GM12878 (cell line): ENCODE results near the gene MCOLN2. TPM values are rescaled to one million over a fixed set of nuclear protein-coding genes. Genes with fewer than 3 reads are reported as not detected.
"Not testable (repeated sequence)": the region's sequence is repeated elsewhere in the genome, so short reads cannot be mapped to it uniquely, and the experiment has no call there.

Source experiments
- ATAC-seq: fragments of 200-7000 bp; cut with Tn5 transposase; 3 replicates; pipeline ENCODE4 v1.9.1; 2020; ENCODE audit warnings: mild to moderate bottlenecking, moderate library complexity
- BruUV-seq: library from RNA; stranded (reverse); fragments of 400-500 nt; replicated peaks from 2 replicates; lab custom pipeline; 2021; lab: Mats Ljungman, UMichigan
- CTCF ChIA-PET: fragments of 300-600 bp; sonication (Branson Sonifier 250); formaldehyde crosslinking; extraction: SDS; loops from one replicate; lab custom pipeline; 2021; ENCODE audit warnings: inconsistent platforms; lab: Yijun Ruan, JAX
- POLR2A ChIA-PET: fragments of 350-600 bp; formaldehyde crosslinking; extraction: SDS; loops from one replicate; lab custom pipeline; 2021; ENCODE audit warnings: inconsistent platforms; lab: Charles Lee
- RAD21 ChIA-PET: fragments of 300-600 bp; sonication (Branson Sonifier 250); formaldehyde crosslinking; loops from one replicate; lab custom pipeline; 2023; ENCODE audit warnings: antibody characterized with exemption; ENCODE audit not compliant: unreplicated experiment; lab: Charles Lee
- SMC1A ChIA-PET: fragments of 300-600 bp; sonication (Branson Sonifier 250); formaldehyde crosslinking; loops from one replicate; lab custom pipeline; 2023; ENCODE audit not compliant: unreplicated experiment, uncharacterized antibody; lab: Charles Lee
- DNase-seq: peaks from one replicate; pipeline ENCODE4 v3.0.0-alpha.2; 2011; ENCODE audit warnings: low read depth, low spot score
- FAIRE-seq: peaks from 3 replicates; lab custom pipeline; 2011; peaks lifted over from hg19 to GRCh38; lab: Jason Lieb, UNC
- H2AFZ ChIP-seq: 2 replicates; pipeline ENCODE4 v1.6.0; 2011; ENCODE audit warnings: low read depth, low read length, control low read depth; ENCODE audit not compliant: control insufficient read depth
- H3K27ac ChIP-seq: 2 replicates; pipeline ENCODE4 v1.5.1; 2011; ENCODE audit warnings: control low read depth; ENCODE audit not compliant: control insufficient read depth, insufficient read depth
- H3K27me3 ChIP-seq, 2 experiments: replicated peaks in 1 of 2; 2 replicates each; pipeline versions ENCODE4 v1.6.0 to v1.6.1; 2011; ENCODE audit warnings: low read length in 1 of 2; ENCODE audit not compliant: control insufficient read depth in 2 of 2, insufficient read depth in 2 of 2
- H3K36me3 ChIP-seq, 2 experiments: 2 replicates each; pipeline ENCODE4 v1.5.1; 2011; ENCODE audit warnings: low read length in 1 of 2; ENCODE audit not compliant: control insufficient read depth in 2 of 2, insufficient read depth in 2 of 2
- H3K4me1 ChIP-seq: 2 replicates; pipeline ENCODE4 v1.6.1; 2011; ENCODE audit warnings: mild to moderate bottlenecking, low read length, moderate library complexity, mixed read lengths; ENCODE audit not compliant: control insufficient read depth, insufficient read depth
- H3K4me2 ChIP-seq: 2 replicates; pipeline ENCODE4 v1.6.0; 2011; ENCODE audit warnings: control low read depth; ENCODE audit not compliant: control insufficient read depth, insufficient read depth
- H3K4me3 ChIP-seq: fragments of 200-600 bp; sonication (generic); 2 replicates; pipeline ENCODE4 v1.5.1; 2016
- H3K79me2 ChIP-seq: 2 replicates; pipeline ENCODE4 v1.6.0; 2011; ENCODE audit warnings: low read length; ENCODE audit not compliant: control insufficient read depth, insufficient read depth
- H3K9ac ChIP-seq: 2 replicates; pipeline ENCODE4 v1.8.0; 2011; ENCODE audit warnings: low read length, control low read depth, mixed read lengths; ENCODE audit not compliant: control insufficient read depth, insufficient read depth
- H3K9me3 ChIP-seq: replicated peaks from 3 replicates; pipeline ENCODE4 v1.5.1; 2011; ENCODE audit warnings: mild to moderate bottlenecking, low read length; ENCODE audit not compliant: control insufficient read depth, insufficient read depth
- H4K20me1 ChIP-seq: 2 replicates; pipeline ENCODE4 v1.6.0; 2011; ENCODE audit not compliant: control insufficient read depth, insufficient read depth
- CREB1 ChIP-seq: IDR thresholded peaks from 2 replicates; pipeline ENCODE4 v1.6.1; 2012; ENCODE audit warnings: low read depth, mild to moderate bottlenecking, inconsistent platforms
- DPF2 ChIP-seq: fragments of 450-650 bp; IDR thresholded peaks from 2 replicates; pipeline ENCODE4 v1.6.1; 2017; ENCODE audit warnings: mild to moderate bottlenecking
- IRF4 ChIP-seq: IDR thresholded peaks from 2 replicates; pipeline ENCODE4 v1.6.1; 2011; ENCODE audit warnings: low read depth, low read length
- MTA2 ChIP-seq: fragments of 450-650 bp; IDR thresholded peaks from 2 replicates; pipeline ENCODE4 v1.6.1; 2016; ENCODE audit warnings: low read depth, mild to moderate bottlenecking, moderate library complexity
- PAX8 ChIP-seq: fragments of 450-650 bp; IDR thresholded peaks from 2 replicates; pipeline ENCODE4 v1.6.1; 2017; ENCODE audit warnings: mild to moderate bottlenecking, moderate library complexity
- SPI1 ChIP-seq: IDR thresholded peaks from 2 replicates; pipeline ENCODE4 v1.6.1; 2011; ENCODE audit warnings: low read depth, mild to moderate bottlenecking, low read length, moderate library complexity, borderline replicate concordance; ENCODE audit not compliant: insufficient read depth
- SREBF2 ChIP-seq: IDR thresholded peaks from 2 replicates; pipeline ENCODE4 v1.6.1; 2012; ENCODE audit warnings: mild to moderate bottlenecking, low read length
- WGBS: methylation state at CpG from one replicate; pipeline ENCODE4 v1.1.6; 2016; ENCODE audit warnings: low lambda C conversion rate; ENCODE audit not compliant: insufficient replicate concordance, insufficient coverage; ENCODE audit errors: missing lambda C conversion rate; 5-methylcytosine and 5-hydroxymethylcytosine counted together
- in situ Hi-C: fragments of 300-500 bp; cut with MboI; formaldehyde crosslinking; loops from 9 replicates; pipeline ENCODE4 v1.14.3; 2018; ENCODE audit warnings: mixed read lengths
- intact Hi-C: fragments of 100-400 bp; cut with micrococcal nuclease; formaldehyde crosslinking; loops from one replicate; pipeline ENCODE4 v1.14.2; 2022; ENCODE audit not compliant: unreplicated experiment
- polyA plus RNA-seq, 11 experiments: library from polyadenylated mRNA; depleted of rRNA in 4 of 11; unstranded in 6 of 11; stranded (reverse) in 5 of 11; fragments of >200 nt; fragmentation: Nextera tagmentation in 4 of 11; fragmentation: Illumina TruSeq in 1 of 11; extraction: Ambion mirVana in 4 of 11; extraction: Trizol in 1 of 11; gene quantifications; 1 replicate in 1 of 11; 2 replicates in 10 of 11; pipeline versions ENCODE4 v1.2.1 to v1.2.3, GENCODE V29; 2011 to 2016; ENCODE audit warnings: inconsistent platforms in 2 of 11, missing spikeins in 2 of 11, low read depth in 1 of 11
- total RNA-seq, 4 experiments: library from RNA; depleted of rRNA in 3 of 4; stranded (reverse); fragments of >200 nt in 3 of 4; fragmentation: Illumina TruSeq in 1 of 4; extraction: Trizol in 1 of 4; gene quantifications; 2 replicates each; pipeline versions ENCODE4 v1.2.1 to v1.2.3, GENCODE V29; 2013 to 2021
- TF ChIP-seq, protein P1 (sequence below): fragments of 450-650 bp; IDR thresholded peaks from 2 replicates; pipeline ENCODE4 v1.6.1; 2016; ENCODE audit warnings: mild to moderate bottlenecking, moderate library complexity, borderline replicate concordance
- TF ChIP-seq, protein P2 (sequence below): IDR thresholded peaks from 2 replicates; pipeline ENCODE4 v1.6.1; 2011; ENCODE audit warnings: borderline replicate concordance, low read depth, mild to moderate bottlenecking, moderate library complexity, low read length; ENCODE audit not compliant: insufficient read depth, poor library complexity, severe bottlenecking

MCOLN2 gene
- total and polyA plus RNA-seq, 10 of the 15 experiments (the other 5 are each of a cell fraction or from before 2014, with no cell fraction given): 25.9 to 233 (median 109) TPM

DNA sequence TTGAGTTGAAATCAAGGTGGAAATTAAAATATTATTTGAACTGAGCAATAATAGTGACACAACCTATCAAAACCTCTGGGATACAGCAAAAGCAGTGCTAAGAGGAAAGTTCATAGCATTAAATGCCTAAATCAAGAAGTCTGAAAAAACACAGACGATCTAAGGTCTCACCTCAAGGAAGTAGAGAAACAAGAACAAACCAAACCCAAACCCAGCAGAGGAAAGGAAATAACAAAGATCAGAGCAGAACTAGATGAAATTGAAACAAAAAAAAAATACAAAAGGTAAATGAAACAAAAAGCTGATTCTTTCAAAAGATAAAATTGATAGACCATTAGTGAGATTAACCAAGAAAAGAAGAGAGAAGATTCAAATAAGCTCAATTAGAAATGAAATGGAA, 8.7 kb upstream of the MCOLN2 start:
- H3K4me3 ChIP-seq, H2AFZ ChIP-seq, DNase-seq, BruUV-seq, H3K27me3 ChIP-seq, H3K27ac ChIP-seq, H3K4me2 ChIP-seq, H4K20me1 ChIP-seq, ATAC-seq, H3K9ac ChIP-seq, intact Hi-C loops, in situ Hi-C loops, H3K4me1 ChIP-seq, H3K36me3 ChIP-seq, FAIRE-seq: not testable (repeated sequence)
- SMC1A ChIA-PET: interaction anchor here (1.0 to 1.3 kb wide), 2 partner anchors 21 to 63 kb away, joined by 3 to 5 read pairs; no protein-coding TSS in a partner anchor
- CTCF ChIA-PET: interaction anchor here (1.0 kb wide), 1 partner anchor 22 kb away, joined by 4 read pairs; no protein-coding TSS in a partner anchor
- peaks cover 12% of the 10 kb centered on the region; the same call in 2 of the 3 replicates for H3K9me3 ChIP-seq
- WGBS: 58% methylated on average over 1 of the region's 1 CpG
- POLR2A ChIA-PET: interaction anchor here (0.9 kb wide), 1 partner anchor 46 kb away, joined by 4 read pairs; no protein-coding TSS in a partner anchor
- peaks cover 10% of the 10 kb centered on the region for H3K79me2 ChIP-seq
- RAD21 ChIA-PET: interaction anchor here (0.6 kb wide), 1 partner anchor 504 kb away, joined by 3 read pairs; no protein-coding TSS in a partner anchor

DNA sequence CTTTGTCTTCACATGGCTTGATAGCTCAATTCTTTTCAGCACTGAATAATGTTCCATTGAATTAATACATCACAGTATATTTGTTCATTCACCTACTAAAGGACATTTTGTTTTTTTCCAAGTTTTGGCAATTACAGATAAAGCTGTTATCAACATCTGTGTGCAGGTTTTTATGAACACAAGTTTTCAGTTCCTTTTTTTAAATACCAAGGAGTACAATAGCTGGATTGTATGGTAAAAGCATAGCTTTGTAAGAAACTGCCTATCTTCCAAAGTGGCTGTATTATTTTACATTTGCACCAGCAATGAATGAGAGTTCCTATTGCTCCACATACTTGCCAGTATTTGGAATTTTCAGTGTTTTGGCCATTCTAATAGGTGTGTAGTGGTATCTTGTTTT, 4.8 kb upstream of the MCOLN2 start:
- BruUV-seq: no TSS peak
- POLR2A ChIA-PET: interaction anchor here (1.1 kb wide), 2 partner anchors 17 to 29 kb away, joined by 3 to 5 read pairs; no protein-coding TSS in a partner anchor
- Histone ChIP-seq H3K27ac (no peak overlapping the region; the same call in 1 of the 2 replicates), H3K4me1 (0 out of 2 replicates have a peak, but pooled peaks cover 4% of the 10 kb centered on the region), H3K4me3 (0 out of 2 replicates have a peak overlapping the region, but pooled peaks have one; percentile 10), H3K9me3 (peaks cover 9% of the 10 kb centered on the region; the same call in 2 of the 3 replicates), H3K9ac (no peak overlapping the region), H3K79me2 (peaks cover 46% of the 10 kb centered on the region), H4K20me1 (no peaks in the 10 kb centered on the region), H2AFZ (no peak overlapping the region), H3K27me3 (no peaks in the 10 kb centered on the region), H3K4me2 (peak overlapping the region; percentile 22), H3K36me3 (peaks cover 0 to 2% of the 10 kb centered on the region in 2 experiments; a peak in 1 of 4 replicates)
- RAD21 ChIA-PET: interaction anchor here (0.8 to 2.6 kb wide), 8 partner anchors 11 to 500 kb away, joined by 3 to 15 read pairs (median 4); no protein-coding TSS in a partner anchor
- in situ Hi-C loops: no loop called here
- CTCF ChIA-PET: interaction anchor here (0.7 to 2.5 kb wide), 9 partner anchors 15 to 256 kb away, joined by 3 to 22 read pairs (median 5); no protein-coding TSS in a partner anchor
- ATAC-seq: no peak
- SMC1A ChIA-PET: interaction anchor here (0.7 to 3.9 kb wide), 16 partner anchors 8 to 274 kb away, joined by 3 to 36 read pairs (median 4); a partner anchor contains a TSS
- intact Hi-C loops: no loop called here
- DNase-seq: no peak
- FAIRE-seq: no peak
- TF ChIP-seq IRF4: 0 out of 2 replicates have a peak, but pooled peaks have one; percentile 25
- TF ChIP-seq MTA2: peak; percentile 43
- TF ChIP-seq PAX8: peak; percentile 67; the same call in 1 of the 2 replicates
- TF ChIP-seq DPF2: peak; percentile 23; the same call in 1 of the 2 replicates
- TF ChIP-seq, protein P1, sequence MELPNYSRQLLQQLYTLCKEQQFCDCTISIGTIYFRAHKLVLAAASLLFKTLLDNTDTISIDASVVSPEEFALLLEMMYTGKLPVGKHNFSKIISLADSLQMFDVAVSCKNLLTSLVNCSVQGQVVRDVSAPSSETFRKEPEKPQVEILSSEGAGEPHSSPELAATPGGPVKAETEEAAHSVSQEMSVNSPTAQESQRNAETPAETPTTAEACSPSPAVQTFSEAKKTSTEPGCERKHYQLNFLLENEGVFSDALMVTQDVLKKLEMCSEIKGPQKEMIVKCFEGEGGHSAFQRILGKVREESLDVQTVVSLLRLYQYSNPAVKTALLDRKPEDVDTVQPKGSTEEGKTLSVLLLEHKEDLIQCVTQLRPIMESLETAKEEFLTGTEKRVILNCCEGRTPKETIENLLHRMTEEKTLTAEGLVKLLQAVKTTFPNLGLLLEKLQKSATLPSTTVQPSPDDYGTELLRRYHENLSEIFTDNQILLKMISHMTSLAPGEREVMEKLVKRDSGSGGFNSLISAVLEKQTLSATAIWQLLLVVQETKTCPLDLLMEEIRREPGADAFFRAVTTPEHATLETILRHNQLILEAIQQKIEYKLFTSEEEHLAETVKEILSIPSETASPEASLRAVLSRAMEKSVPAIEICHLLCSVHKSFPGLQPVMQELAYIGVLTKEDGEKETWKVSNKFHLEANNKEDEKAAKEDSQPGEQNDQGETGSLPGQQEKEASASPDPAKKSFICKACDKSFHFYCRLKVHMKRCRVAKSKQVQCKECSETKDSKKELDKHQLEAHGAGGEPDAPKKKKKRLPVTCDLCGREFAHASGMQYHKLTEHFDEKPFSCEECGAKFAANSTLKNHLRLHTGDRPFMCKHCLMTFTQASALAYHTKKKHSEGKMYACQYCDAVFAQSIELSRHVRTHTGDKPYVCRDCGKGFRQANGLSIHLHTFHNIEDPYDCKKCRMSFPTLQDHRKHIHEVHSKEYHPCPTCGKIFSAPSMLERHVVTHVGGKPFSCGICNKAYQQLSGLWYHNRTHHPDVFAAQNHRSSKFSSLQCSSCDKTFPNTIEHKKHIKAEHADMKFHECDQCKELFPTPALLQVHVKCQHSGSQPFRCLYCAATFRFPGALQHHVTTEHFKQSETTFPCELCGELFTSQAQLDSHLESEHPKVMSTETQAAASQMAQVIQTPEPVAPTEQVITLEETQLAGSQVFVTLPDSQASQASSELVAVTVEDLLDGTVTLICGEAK: peak; percentile 48; the same call in 1 of the 2 replicates
- TF ChIP-seq, protein P2, sequence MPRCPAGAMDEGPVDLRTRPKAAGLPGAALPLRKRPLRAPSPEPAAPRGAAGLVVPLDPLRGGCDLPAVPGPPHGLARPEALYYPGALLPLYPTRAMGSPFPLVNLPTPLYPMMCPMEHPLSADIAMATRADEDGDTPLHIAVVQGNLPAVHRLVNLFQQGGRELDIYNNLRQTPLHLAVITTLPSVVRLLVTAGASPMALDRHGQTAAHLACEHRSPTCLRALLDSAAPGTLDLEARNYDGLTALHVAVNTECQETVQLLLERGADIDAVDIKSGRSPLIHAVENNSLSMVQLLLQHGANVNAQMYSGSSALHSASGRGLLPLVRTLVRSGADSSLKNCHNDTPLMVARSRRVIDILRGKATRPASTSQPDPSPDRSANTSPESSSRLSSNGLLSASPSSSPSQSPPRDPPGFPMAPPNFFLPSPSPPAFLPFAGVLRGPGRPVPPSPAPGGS: no peak
- TF ChIP-seq SPI1: peak; percentile 87
- TF ChIP-seq SREBF2: no peak
- TF ChIP-seq CREB1: no peak
